ENCODE measurements around the gene RAB3IL1.
A peak's percentile ranks its signal among the peaks of the same experiment; 100 is the strongest.

The RAB3IL1 gene

DNA sequence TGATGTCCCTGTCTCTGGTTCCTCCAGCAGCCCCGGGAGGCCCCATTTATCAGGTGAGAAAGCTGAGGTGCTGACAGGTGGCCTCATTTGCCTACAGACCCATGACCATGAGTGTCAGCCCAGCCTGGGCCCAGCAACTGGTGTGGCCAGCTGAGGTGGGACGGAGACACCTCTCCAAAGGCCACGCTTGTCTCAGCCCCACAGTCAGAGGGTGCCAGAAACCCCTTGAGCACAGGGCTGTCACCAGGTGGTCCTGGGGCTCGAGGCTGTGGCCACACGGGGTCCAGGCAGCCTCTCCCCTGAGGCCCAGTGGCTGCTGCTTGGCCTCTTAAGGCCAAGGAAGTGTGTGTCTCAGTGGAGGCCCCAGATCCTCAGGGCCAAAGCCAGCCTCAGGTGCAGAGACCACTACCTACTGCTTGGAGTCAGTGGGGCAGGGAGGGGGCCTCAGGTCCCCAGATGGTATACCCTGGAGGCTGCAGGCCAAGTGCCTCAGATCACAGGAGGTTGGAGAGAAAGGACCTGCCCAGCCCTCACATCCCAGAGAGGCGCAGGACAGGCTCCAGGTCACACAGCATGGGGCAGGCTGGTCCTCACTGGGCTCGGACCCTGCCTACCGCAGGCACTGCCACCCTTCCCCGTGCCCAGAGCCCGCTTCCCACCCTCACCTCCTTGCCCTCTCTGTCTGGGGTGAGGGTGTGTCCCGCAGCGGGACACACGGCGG, 11.4 kb downstream of the RAB3IL1 start:
- DNase-seq (ENCODE audit: low spot score) = no peak
- no peak for FAIRE-seq

DNA sequence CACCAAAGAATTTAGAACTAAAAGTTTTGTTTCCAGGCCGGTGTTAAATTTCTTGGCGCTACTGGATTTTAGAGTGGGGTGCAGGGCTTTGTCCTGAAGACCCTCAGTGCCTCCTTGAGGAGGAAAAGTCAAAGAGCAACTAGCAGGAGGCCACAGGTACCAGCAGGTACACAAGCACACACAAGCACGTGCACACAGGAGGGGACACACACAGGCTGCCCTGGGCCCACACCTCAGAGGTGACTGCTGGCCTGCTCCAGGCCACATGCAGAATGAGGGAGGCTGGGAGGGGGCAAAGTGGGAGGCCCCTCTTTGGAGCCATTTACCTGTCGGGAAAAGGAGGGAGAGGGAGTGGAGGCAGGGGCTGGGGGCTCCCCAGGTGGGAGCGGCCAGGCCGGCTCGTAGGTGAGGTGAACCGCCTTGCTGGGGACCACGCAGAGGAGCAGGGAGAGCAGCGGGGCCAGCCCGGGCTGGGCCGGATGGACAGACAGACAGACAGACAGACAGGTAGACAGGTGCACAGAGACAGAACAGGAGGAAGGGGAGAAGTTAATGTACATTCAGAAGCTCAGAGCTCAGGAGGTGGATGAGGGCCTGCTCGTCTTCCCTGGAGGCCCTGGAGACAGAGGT, 12.2 kb downstream of the RAB3IL1 start:
- DNase-seq (ENCODE audit: low spot score) (no peak), FAIRE-seq (no peak)

DNA sequence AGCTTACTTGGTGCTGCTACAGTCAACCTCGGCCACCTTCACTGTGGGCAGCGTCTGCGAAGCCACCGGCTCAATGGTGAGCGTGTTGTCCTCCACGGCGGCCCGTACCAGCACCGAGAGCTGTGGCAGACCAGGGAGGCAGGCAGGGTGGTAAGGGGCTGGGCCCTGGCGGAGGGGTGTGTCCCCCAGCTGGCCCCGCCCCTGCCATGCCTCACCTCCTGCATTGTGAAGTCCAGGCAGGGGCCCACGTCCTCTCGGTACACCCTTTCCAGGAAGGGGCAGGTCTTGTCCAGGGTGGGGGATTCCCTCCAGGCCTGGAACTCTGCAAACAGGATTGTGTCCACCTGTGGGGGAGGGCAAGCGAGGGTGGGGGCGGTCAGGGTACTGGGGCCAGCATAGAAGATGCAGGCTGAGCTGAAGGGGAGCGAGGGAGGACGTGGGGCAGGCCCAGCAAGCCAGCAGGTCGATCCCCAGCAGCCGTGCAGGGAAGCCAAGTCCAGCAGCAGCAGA, 12.8 kb downstream of the RAB3IL1 start:
- DNase-seq (ENCODE audit: low spot score) = no peak

DNA sequence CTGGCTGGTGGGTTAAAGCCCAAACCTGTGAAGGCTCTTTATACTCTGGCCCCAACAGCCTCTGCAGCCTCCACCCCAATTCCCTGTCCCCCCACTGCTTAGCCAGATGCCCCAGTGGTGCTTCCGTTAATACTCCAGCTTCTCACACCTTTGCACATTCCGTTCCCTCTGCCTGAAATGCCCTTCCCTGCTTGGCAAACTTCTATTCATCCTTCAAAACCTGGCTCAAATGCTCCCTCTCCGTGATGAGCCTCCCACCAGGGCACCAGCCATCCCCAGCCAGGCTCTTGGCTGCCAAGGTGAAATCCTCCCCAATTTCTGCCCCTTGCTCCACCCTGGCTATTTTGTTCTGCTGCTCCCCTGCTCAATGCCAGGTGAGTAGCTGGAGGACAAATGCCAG, 13.5 kb downstream of the RAB3IL1 start:
- DNase-seq (ENCODE audit: low spot score) = no peak

More for the DNA sequence above, 12.8 kb downstream of the RAB3IL1 start:
- FAIRE-seq = no peak

DNA sequence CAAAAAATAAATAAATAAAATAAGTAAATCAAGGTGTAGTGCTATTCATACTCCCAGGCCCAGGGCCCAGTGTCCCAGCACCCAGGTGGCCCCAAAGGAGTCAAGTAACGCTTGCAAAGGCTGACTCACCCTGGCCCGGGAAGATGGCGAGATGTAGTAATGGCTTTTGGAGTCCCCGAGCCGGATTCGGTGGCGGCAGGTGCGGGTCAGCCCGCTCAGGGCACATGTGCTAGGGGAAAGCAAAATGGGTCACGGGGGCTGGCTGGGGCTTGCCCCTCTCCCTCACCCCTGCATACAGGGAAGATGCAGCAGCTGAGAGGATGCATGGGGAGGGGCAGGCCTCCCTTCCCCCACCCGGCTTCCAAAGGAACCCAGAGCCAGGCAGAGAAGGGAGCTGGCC, 15.1 kb downstream of the RAB3IL1 start:
- no peak for FAIRE-seq
- no peak for DNase-seq (ENCODE audit: low spot score)

More for the DNA sequence above, 13.5 kb downstream of the RAB3IL1 start:
- FAIRE-seq = no peak

DNA sequence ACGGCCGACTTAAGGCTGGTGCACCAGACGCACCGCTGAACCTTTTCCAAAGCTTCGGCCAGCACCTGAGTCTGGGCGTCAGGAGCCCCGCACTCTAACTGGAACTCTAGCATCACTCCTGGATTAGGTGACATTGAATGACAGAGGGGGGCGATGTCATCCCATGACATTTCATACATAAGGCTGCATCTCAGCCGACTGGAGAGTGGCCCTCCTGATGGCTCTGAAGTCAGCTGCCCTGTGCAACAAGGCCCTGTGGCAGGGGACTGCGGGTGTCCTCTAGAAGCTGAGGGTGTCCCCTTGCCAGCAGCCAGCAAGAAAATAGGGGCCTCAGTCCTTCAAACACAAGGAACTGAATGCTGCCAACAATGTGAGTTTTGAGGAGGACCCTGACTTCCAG, 16.0 kb downstream of the RAB3IL1 start:
- DNase-seq (ENCODE audit: low spot score) (no peak), FAIRE-seq (no peak)

DNA sequence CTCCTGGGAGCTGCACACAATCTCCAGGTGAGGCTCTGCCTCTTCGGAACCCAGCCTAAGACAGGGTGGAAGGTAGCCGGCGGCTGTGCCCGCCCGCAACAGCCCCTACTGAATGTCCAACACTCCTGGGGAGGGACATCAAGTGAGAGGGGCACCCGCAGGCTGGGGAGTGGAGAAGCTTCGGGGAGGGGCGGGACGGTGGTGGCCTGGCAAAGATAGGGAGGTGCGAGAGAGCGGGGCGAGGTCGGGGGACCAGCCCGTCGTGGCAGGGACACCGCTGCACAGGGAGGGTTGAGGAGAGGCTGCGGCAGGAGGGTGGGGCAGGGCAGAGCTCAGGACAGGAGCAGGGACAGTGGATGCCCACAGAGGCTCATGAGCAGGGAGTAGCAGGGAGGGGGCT, 17.1 kb downstream of the RAB3IL1 start:
- DNase-seq (ENCODE audit: low spot score) (no peak), FAIRE-seq (no peak)

DNA sequence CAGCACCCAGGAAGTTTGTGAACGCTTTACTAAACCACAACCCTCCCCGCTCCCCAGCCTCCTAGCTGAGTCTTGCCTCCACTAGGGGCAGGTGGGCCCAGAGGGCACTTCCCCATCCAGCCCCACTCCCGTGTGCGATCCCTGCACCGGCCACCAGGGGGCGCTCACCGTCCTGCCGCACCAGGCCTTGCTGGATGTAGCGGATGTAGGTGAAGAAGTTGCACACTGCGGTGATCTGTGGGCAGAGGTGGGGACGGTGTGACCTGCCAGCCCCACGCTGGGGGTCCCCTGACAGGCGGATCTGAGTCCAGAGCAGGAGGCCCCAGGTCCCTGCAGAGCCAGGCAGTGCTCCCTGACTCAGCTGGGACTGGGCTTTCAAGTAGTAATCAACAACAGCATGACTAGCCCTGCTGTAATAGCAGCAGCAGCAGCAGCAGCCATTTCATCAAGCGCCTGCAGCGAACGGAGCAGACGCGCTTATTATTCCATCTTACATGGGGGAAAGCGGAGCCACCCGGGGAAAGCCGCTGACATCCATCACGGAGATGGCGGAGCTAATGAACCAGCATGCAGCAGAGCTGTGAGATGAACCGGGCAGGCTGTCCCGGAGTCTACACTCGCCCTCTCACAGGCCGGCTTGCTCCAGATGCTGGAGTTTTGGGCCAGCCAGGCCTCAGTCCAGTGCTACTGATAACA, 18.1 kb downstream of the RAB3IL1 start:
- DNase-seq (ENCODE audit: low spot score) (peak; percentile 40), FAIRE-seq (no peak)

DNA sequence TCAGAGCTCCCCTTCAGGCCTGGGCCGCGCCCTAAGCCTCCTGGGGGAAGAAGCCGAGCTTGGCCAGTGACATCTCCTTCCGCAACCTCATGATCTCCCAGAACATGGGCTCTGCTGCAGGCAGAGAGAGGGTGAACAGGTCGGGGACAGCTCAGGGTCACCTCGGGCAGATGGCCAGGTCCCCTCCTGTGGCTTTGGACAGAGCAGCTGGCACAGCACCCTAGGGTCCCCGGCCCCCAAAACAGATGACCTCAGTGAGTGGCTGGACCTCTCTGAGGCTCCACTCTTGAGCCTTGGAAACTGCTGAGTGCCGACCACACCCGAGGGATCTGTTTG, 19.2 kb downstream of the RAB3IL1 start:
- FAIRE-seq = no peak

DNA sequence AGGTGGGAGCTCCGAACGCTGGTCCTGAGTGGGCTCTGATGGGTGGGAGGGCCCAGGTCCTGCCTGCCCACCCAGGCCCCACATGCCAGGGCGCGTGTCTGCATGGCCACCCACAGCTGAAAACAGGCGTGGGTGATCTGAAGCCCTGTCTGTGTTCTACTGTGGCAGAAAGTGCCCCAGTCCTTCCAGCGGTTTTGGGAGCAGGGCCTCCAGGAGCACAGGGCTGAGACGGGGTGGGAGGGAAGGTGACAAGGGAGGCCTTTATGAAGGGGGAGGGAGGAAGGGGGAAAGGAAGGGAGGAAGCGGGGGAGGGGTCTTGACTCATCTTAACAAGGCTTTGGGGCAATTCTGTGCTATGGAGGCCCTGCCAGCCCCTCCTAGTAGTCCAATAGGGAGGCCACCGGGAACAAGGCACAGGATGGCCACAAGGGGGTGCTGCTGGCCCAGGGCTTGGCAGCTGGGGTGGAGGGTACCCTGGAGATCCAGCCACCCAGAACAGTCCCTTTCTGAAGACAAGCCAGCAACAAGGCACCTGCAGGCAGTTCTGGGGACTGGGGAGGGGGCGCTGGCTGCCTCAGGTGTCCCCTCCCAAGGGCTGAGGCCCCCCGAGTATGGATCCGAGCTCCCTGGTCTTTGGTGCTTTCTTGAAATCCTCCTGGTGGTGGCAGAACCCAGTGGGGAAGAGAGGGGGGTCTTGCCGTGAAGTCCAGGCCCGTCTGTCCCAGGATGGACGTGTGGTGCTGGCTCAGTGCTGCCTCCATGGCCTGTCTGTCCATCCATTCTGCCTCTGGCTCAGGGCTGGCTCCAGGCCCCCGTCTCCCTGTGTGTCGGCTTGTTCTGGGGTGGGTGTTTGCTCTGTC, 19.7 kb downstream of the RAB3IL1 start:
- DNase-seq (ENCODE audit: low spot score) = peak; percentile 29

More for the DNA sequence above, 19.2 kb downstream of the RAB3IL1 start:
- no peak for DNase-seq (ENCODE audit: low spot score)

DNA sequence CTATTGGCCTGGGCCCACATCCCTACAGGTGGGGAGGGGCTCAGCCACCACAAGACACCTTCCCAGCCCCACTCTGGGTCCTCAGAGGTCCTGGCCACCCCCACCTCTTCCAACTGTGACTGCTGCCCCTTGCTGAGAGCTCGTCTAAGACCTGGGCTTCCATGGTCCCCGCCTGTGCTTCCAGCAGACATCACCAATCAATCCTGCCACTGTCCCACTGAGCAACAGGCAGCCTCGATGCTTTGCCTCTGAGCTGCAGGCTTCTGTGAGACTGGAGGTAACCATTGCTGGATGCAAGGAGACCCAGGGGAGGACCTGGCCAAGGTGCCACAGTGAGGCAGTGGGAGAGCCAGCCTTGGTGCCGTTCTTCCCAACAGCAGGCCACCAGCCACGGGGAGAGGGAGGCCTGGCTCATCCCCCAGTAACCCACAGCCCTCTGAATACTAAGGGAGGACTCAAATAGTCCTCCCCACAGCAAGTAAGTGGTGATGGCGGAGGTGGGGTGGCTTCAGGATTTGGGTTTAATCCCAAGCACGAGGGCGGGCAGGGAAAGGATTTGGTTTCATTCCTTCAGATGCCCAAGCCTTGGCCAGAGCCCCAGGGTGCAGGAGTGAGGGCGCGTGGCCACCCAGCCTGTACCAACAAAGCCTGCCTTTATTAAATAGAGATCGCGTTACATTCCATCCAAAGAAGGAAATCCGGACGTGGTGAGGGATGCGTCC, 20.5 kb downstream of the RAB3IL1 start:
- no peak for DNase-seq (ENCODE audit: low spot score)
- no peak for FAIRE-seq

More for the DNA sequence above, 19.7 kb downstream of the RAB3IL1 start:
- FAIRE-seq = no peak

DNA sequence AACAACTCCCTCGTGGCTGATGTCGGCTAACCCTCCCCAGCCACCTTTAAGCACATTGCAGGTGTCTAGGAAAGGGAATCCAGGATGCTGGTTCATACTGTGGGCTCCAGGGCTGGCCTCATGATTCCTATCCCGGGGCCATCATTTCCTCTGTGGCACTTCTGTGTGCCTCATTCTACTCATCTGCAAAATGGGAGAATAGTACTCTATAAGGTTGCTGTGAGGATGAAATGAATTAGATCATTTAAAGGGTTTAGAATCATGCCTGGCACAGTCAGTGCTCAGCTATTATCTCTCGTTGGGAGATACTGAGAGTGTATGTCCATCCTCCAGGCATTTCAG, 21.7 kb downstream of the RAB3IL1 start:
- FAIRE-seq (no peak), DNase-seq (ENCODE audit: low spot score) (no peak)

DNA sequence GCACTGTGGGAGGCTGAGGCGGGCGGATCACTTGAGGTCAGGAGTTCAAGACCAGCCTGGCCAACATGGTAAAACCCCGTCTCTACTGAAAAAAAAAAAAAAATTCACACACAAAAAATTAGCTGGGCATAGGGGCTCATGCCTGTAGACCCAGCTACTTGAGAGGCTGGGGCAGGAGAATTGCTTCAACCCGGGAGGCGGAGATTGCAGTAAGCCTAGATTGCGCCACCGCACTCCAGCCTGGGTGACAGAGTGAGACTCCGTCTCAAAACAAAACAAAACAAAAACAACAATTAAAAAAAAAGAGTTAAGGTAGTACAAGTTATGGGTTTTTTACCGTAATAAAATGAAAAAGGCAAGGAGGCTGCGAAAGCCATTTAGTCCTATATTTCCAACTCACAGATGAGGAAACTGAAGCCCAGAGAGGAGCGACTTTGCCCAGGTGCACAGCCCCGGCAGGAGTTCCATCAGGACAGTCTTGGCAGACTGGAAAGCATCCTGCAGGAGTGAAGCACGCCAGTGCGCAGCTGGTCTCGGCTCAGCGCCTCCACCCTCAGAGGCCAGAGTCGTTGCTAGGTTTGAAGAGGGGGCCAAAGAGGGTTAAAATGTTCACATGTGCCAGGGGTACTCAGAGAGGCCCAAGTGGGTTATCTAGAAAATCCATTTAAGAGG, 22.2 kb downstream of the RAB3IL1 start:
- DNase-seq (ENCODE audit: low spot score) (no peak), FAIRE-seq (no peak)

DNA sequence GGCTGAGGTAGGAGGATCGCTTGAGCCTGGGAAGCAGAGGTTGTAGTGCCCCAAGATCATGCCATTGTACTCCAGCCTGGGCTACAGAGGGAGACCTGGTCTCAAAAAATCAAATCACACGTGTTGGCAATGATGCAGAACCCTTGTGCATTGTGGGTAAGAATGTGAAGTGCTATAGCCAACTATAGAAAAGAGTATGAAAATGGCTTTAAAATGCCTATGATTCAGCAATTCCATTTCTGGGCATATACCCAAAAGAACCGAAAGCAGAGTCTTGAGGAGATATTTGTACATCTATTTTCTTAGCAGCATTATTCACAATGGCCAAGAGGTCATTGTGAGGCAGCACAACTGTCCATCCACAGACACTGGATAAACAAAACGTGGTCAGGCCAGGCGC, 23.4 kb downstream of the RAB3IL1 start:
- FAIRE-seq = no peak
- peak; percentile 37 for DNase-seq (ENCODE audit: low spot score)

DNA sequence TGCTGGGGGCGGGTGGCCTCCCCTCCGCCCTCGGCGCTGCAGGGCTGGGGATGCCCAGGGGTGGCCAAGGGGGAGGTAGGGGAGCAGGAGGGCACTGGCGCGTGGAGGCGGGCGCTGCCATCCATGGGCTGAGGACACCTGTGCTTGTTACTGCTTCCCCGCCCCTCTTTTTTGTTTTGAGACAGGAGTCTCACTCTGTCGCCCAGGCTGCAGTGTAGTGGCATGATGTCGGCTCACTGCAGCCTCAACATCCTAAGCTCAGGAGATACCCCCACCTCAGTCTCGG, 25.3 kb downstream of the RAB3IL1 start:
- FAIRE-seq (no peak), DNase-seq (ENCODE audit: low spot score) (no peak)

DNA sequence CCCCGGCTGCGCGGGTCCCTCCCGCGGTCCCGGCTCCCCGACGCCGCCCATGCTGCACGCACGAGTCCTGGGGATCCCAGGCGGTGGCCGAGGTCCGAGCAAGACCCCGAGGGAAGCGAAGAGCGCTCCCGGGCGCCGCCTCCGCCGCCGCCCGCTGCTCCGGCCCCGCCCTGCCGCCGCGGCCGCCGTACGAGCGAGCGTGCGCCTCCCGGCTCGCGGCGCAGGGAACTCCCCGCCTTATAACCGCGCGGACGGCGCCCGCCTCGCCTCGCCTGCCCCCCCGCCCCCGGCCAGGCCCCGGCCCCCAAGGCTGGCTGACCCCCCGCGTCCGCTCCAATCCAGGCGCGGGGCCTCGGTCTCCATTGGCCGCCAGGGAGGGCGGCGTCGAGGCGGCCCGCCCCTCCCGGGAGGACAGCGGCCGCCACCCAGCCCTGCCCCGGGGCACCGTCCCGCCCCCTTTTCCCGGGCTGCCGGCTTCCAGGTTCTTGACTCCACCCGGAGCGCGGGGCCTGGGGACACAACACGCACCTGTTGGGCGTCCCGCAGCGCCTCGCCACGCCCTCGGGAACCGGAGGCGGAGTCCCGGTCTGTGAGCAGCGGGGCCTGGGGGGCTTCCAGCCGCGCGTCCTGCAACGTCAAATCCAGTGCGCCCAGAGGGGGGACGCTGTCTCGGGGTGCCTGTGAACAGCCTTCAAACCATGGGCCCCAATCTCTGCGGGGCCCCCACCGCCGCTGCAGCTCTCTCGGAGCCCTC, 25.9 kb downstream of the RAB3IL1 start, which contains the start of gene FADS3:
Gene FADS3 (minus strand): TSS at position 215 of the 754 bp plus-strand sequence. CDS start 164 bp downstream, at position 51.
- FAIRE-seq (no peak), DNase-seq (ENCODE audit: low spot score) (peak; percentile 59)

DNA sequence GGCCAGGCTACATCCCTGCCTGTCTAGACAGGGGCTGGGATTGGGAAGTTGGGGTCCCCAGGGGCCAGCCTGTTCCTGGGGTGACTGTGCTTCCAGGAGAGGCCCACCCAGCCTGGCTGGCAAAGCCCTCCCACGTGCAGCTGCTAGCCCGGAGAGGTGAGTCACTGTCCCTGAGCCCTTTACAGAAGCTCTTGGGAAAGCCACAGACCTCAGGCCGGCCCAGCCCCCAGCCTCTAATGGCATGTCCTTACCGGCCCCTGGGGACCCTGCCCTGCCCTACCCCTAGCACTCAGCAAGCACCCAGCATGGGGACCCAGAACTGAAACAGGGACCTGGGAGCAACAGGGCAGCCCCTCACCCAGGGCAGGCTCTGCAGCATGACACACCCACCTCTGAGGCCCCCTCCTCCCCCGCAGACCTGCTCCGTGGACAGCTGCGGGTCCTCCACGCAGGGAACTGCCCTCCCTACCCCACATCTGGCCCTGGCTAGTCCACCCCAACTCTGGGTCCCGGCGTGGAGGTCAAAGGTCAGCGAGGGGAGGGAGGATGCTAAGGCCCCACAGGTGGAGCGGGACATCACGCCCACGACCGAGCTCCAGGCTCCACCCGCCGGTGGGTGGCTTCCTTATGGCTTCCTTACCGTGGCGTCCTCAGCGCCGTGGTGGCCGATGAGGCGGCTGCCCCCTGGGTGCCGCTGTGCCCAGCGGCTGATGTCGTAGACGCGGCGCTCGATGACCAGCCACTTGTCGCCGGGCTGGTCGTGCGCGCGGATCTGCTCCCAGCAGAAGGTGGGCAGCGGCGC, 26.6 kb downstream of the RAB3IL1 start:
- DNase-seq (ENCODE audit: low spot score) (peak; percentile 66), FAIRE-seq (peak; percentile 14)

DNA sequence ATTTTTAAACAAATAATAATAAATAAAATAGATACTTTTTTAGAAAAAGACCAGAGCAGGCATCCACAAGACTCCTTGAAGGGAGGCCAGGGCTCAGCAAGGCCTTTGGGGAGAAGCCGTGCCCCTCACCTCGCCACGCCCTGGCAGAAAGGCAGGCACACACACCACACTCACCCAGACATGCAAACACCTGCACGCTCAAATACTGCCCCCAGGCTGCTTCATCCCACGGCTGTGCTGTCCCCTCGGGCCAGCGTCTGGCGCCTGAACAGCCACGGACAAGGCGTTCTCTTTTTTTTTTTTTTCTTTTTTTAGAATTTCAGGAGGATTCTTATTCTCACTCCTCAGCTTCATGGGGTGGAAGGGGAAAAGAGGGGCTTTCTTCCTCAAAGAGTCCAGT, 27.5 kb downstream of the RAB3IL1 start:
- no peak for FAIRE-seq

DNA sequence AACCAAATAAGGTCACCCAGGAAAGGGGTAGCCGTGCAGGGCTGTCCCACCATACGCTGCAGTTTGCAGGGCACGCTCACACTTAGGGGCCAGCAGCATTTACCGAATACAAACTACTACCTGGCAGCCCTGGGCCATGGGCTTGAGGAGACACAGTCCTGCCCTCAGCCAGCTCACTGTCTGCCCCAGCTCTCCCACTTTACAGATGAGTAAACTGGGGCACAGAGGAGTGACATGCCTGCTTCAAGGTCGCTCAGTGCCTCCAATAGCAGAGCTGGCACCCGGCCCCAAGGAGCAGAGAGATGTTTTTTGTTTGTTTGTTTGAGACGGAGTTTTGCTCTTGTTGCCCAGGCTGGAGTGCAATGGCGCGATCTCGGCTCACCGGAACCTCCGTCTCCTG, 28.8 kb downstream of the RAB3IL1 start:
- FAIRE-seq (no peak), DNase-seq (ENCODE audit: low spot score) (no peak)

More for the DNA sequence above, 27.5 kb downstream of the RAB3IL1 start:
- no peak for DNase-seq (ENCODE audit: low spot score)

Data from RCC 7860 (cell line).